Measurements from ENCODE around the gene TBL1Y.

The TBL1Y gene

GRCh38 chrY:6987811-6988210, 77.3 kb downstream of the TBL1Y start:
- in situ Hi-C loops (cut with HindIII; ENCODE audit: low sequenced_read_pairs): no loop called here
- H3K4me3 ChIP-seq (ENCODE audit: low read depth, low read length): no peak overlapping the region
- TF ChIP-seq, protein P1, sequence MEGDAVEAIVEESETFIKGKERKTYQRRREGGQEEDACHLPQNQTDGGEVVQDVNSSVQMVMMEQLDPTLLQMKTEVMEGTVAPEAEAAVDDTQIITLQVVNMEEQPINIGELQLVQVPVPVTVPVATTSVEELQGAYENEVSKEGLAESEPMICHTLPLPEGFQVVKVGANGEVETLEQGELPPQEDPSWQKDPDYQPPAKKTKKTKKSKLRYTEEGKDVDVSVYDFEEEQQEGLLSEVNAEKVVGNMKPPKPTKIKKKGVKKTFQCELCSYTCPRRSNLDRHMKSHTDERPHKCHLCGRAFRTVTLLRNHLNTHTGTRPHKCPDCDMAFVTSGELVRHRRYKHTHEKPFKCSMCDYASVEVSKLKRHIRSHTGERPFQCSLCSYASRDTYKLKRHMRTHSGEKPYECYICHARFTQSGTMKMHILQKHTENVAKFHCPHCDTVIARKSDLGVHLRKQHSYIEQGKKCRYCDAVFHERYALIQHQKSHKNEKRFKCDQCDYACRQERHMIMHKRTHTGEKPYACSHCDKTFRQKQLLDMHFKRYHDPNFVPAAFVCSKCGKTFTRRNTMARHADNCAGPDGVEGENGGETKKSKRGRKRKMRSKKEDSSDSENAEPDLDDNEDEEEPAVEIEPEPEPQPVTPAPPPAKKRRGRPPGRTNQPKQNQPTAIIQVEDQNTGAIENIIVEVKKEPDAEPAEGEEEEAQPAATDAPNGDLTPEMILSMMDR (IDR thresholded peaks at IDR 0.05; ENCODE audit: low read depth, low read length): no peak
- no peak for DNase-seq (ENCODE audit: low read depth, low spot score)

DNA sequence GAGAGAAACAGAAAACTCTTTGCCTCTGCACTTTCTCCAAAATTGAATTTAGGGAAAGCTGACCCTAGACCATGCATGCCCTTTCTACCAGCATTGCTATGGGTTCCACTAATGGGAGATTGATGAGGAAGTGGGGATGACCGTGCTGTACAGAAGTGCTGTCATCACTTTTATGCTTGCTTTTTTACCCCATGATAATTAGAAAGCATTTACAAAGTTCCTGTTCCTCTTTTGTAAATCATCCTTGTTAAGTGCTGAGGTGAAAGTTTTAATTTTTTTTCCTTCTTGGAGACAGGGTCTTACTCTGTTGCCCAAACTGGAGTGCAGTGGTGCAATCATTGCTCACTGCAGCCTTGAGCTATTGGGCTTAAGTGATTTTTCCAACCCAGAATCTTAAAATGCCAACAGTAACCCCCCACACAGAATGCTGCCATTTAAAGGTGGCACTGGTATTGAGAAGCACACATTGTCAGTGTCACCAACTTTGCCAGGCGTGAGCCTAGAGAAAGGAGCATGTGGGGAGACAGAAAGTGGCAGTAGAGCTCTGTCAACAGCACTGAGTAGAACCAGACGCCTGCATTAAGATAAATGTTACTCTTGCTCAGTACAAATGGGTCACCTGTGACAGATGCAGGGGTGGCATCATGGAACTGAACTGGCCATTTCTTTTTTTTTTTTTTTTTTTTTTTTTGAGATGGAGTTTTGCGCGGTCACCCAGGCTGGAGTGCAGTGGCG, 79.6 kb downstream of the TBL1Y start:
- in situ Hi-C loops (cut with HindIII; ENCODE audit: low sequenced_read_pairs): no loop called here
- no peak for DNase-seq (ENCODE audit: low read depth, low spot score)
- no peak overlapping the region for H3K4me3 ChIP-seq (ENCODE audit: low read depth, low read length)
- TF ChIP-seq, protein P1 (IDR thresholded peaks at IDR 0.05; ENCODE audit: low read depth, low read length): no peak

- in situ Hi-C loops (cut with HindIII; ENCODE audit: low sequenced_read_pairs): no loop called here
- H3K4me3 ChIP-seq (ENCODE audit: low read depth, low read length): no peak overlapping the region
- DNase-seq (ENCODE audit: low read depth, low spot score): no peak
- TF ChIP-seq, protein P1 (IDR thresholded peaks at IDR 0.05; ENCODE audit: low read depth, low read length): no peak
Measured at GRCh38 chrY:6992041-6992440, 81.5 kb downstream of the TBL1Y start.

DNA sequence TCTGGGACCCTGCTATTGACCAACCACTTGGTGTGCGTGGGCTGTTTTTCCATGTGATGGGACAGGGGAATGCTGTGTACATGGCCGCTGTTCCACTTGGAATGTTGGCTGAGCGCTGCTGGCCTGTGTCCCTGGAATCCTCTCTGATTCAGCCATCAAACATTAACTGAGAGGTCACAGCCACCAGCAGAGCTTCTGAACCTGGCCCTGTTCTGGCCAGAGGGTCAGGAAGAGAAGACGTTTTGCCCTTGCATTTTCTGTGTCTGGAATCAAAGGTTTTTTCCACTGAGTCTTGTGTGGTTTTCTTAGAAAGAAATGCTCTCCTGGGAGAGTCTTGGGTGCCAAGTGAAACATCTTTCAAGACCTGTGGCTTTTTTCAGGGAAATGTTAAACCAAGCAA, 85.5 kb downstream of the TBL1Y start:
- no peak overlapping the region for H3K4me3 ChIP-seq (ENCODE audit: low read depth, low read length)
- TF ChIP-seq, protein P1 (IDR thresholded peaks at IDR 0.05; ENCODE audit: low read depth, low read length): no peak
- in situ Hi-C loops (cut with HindIII; ENCODE audit: low sequenced_read_pairs): no loop called here
- DNase-seq (ENCODE audit: low read depth, low spot score): no peak

- TF ChIP-seq, protein P1 (IDR thresholded peaks at IDR 0.05; ENCODE audit: low read depth, low read length): no peak
- no peak overlapping the region for H3K4me3 ChIP-seq (ENCODE audit: low read depth, low read length)
- in situ Hi-C loops (cut with HindIII; ENCODE audit: low sequenced_read_pairs): no loop called here
- no peak for DNase-seq (ENCODE audit: low read depth, low spot score)
Measured at GRCh38 chrY:6997503-6998066, 87.1 kb downstream of the TBL1Y start.

GRCh38 chrY:6999905-7000304, 89.4 kb downstream of the TBL1Y start:
- in situ Hi-C loops (cut with HindIII; ENCODE audit: low sequenced_read_pairs): no loop called here
- TF ChIP-seq, protein P1 (IDR thresholded peaks at IDR 0.05; ENCODE audit: low read depth, low read length): no peak
- no peak for DNase-seq (ENCODE audit: low read depth, low spot score)
- no peak overlapping the region for H3K4me3 ChIP-seq (ENCODE audit: low read depth, low read length)

Data from astrocyte of the spinal cord (primary cell).